Activated T-helper 17 cell treated with anti-CD3 and anti-CD28 coated beads, Interleukin-2, amount 50 U/mL, for 72 hours (primary cell): ENCODE data around the gene ZNF10. TPM values are rescaled to one million over a fixed set of nuclear protein-coding genes. Genes with fewer than 3 reads are reported as not detected.

ENCODE experiments used
- total RNA-seq, 2 donors: library from RNA; stranded (reverse); gene quantifications; one replicate each; pipeline ENCODE4 v1.2.3, GENCODE V29; 2022

The ZNF10 gene
- total RNA-seq, 2 donors from 2014 or later = 1.7 to 6.2 TPM

Other genes starting within 250 kb of the ZNF10 start
- 10 to 100 TPM; 41.5 to 59.9 TPM for gene CHFR, start 243.0 kb upstream of the ZNF10 start, total RNA-seq
- gene ZNF605, start 174.3 kb upstream of the ZNF10 start, total RNA-seq = 1 to 10 TPM; 8.3 to 8.5 TPM
- gene ZNF26, start 144.3 kb upstream of the ZNF10 start, total RNA-seq = 10 to 100 TPM; 15.6 to 17.7 TPM
- 10 to 100 TPM; 13.7 to 30.0 TPM for gene ZNF84, start 93.1 kb upstream of the ZNF10 start, total RNA-seq
- 10 to 100 TPM in 1 of 2 donors, 1 to 10 TPM in 1; 8.9 to 14.5 TPM for gene ZNF140, start 49.7 kb upstream of the ZNF10 start, total RNA-seq
- gene ZNF891, start 353 bp upstream of the ZNF10 start, total RNA-seq = 1 to 10 TPM; 1.4 to 2.4 TPM
- gene ZNF268, start 50.9 kb downstream of the ZNF10 start, total RNA-seq = 10 to 100 TPM; 11.1 to 15.7 TPM
- gene ANHX, start 105.2 kb downstream of the ZNF10 start, total RNA-seq = not detected